Stimulated activated CD4-positive, alpha-beta T cell treated with anti-CD3 and anti-CD28 coated beads, Interleukin-1b, Interleukin-23, amount 100 ng/mL, for 24 hours (primary cell): ENCODE measurements around the gene CHID1.

Experiments used
- DNase-seq, 4 experiments: peaks; one replicate each; pipeline ENCODE4 v3.0.0-alpha.2; 2020; ENCODE audit warnings: low read depth in 4 of 4, low spot score in 1 of 4

CHID1 gene

GRCh38 chr11:850775-851763 is 59.5 kb downstream of the CHID1 start:
- no peak for DNase-seq

GRCh38 chr11:849951-850774 is 60.4 kb downstream of the CHID1 start:
- no peak for DNase-seq

GRCh38 chr11:849104-849824 is 61.3 kb downstream of the CHID1 start:
- DNase-seq = peak in 2 of 4 experiments; percentile 24 to 30

- DNase-seq = peak; percentile 30 to 56 (median 46)
Observed at GRCh38 chr11:848380-848931, 62.2 kb downstream of the CHID1 start.

GRCh38 chr11:847876-848275 is 62.7 kb downstream of the CHID1 start:
- no peak for DNase-seq

- no peak for DNase-seq
Observed at GRCh38 chr11:846496-847098, 64.0 kb downstream of the CHID1 start.

GRCh38 chr11:845872-846495 is 64.6 kb downstream of the CHID1 start:
- DNase-seq = no peak

GRCh38 chr11:844693-845644 is 65.6 kb downstream of the CHID1 start:
- no peak for DNase-seq

GRCh38 chr11:843818-844692 is 66.6 kb downstream of the CHID1 start:
- no peak for DNase-seq

GRCh38 chr11:843086-843734 is 67.4 kb downstream of the CHID1 start:
- DNase-seq = no peak

- peak; percentile 79 to 89 (median 84) for DNase-seq
Observed at GRCh38 chr11:842370-843002, 68.1 kb downstream of the CHID1 start, which contains the start of the genes POLR2L and TSPAN4. POLR2L (minus strand) TSS chr11:842529; CDS start chr11:842508, 21 bp downstream. TSPAN4 (plus strand) TSS chr11:842852; CDS start chr11:850305, 7,453 bp downstream.

GRCh38 chr11:841981-842369 is 68.6 kb downstream of the CHID1 start:
- DNase-seq = no peak

GRCh38 chr11:839875-840617 is 70.6 kb downstream of the CHID1 start:
- no peak for DNase-seq

GRCh38 chr11:839280-839623 is 71.4 kb downstream of the CHID1 start:
- DNase-seq = no peak

- DNase-seq = no peak
Observed at GRCh38 chr11:838441-839279, 72.0 kb downstream of the CHID1 start.
